ENCODE data around the gene TRIM39. TPM values are rescaled to one million over a fixed set of nuclear protein-coding genes. Genes with fewer than 3 reads are reported as not detected.

TRIM39 gene
- total RNA-seq (2011; cell fraction: chromatin; rRNA removed; ENCODE audit: low replicate concordance), result 32.1 and 33.3 TPM in 2 replicates
- total RNA-seq (2011; cell fraction: nucleolus; rRNA removed), result 19.3 and 21.2 TPM in 2 replicates
- total RNA-seq (2011; cell fraction: nucleoplasm; rRNA removed), result 21.7 and 22.1 TPM in 2 replicates
- 12.5 and 14.8 TPM in 2 replicates for total RNA-seq (2014; rRNA removed)
- 12.8 and 13.7 TPM in 2 replicates for total RNA-seq (2014; rRNA removed; fragmentation: Illumina TruSeq; extraction: Trizol)
- 10.2 TPM in 2 replicates for total RNA-seq (2015; rRNA removed; fragmentation: Illumina TruSeq; extraction: Trizol)
- total RNA-seq (2021), result 15.3 and 17.4 TPM in 2 replicates
- polyA plus RNA-seq (2011; rRNA removed), result 11.6 and 17.1 TPM in 2 replicates
- polyA plus RNA-seq (2011; cell fraction: cytosol; rRNA removed), result 9.0 and 10.0 TPM in 2 replicates
- polyA plus RNA-seq (2011; cell fraction: nucleus; rRNA removed), result 35.2 and 49.0 TPM in 2 replicates
- polyA plus RNA-seq (2012), result 10.5 and 11.9 TPM in 2 replicates
- polyA plus RNA-seq (2014; fragmentation: Illumina TruSeq; extraction: Trizol), result 17.6 and 17.7 TPM in 2 replicates
- 1 to 10 TPM; 5.6 to 5.8 TPM for polyA plus RNA-seq (2014; fragmentation: Nextera tagmentation; extraction: Ambion mirVana)
- polyA plus RNA-seq (2014; rRNA removed), result 17.2 and 18.4 TPM in 2 replicates
- 9.4 and 12.4 TPM in 2 replicates for polyA minus RNA-seq (2011; rRNA and poly(A)+ RNA removed)
- polyA minus RNA-seq (2011; cell fraction: cytosol; rRNA and poly(A)+ RNA removed), result 7.5 and 12.2 TPM in 2 replicates
- 16.7 and 20.2 TPM in 2 replicates for polyA minus RNA-seq (2011; cell fraction: nucleus; rRNA and poly(A)+ RNA removed)
- Bru-seq, nascent RNA, result percentile 81 among the genes with signal in this experiment
- BruChase-seq, experiment 1, labeled RNA remaining after a 2-hour chase, result percentile 78 among the genes with signal in this experiment
- BruChase-seq, experiment 2, labeled RNA remaining after a 6-hour chase, result percentile 81 among the genes with signal in this experiment
- long read RNA-seq, experiment 1, transcript TRIM39-202 (8 exons, 3,535 nt), result major isoform, 5 of 45 reads
- long read RNA-seq, experiment 1, partial matches to known transcripts, result 18 of 45 reads
- long read RNA-seq, experiment 1, other reads (novel, unspliced or antisense), result 17 of 45 reads
- long read RNA-seq, experiment 2, partial matches to known transcripts, result 5 of 16 reads
- long read RNA-seq, experiment 2, other reads (novel, unspliced or antisense), result 8 of 16 reads
- long read RNA-seq, experiment 3, partial matches to known transcripts, result 2 of 3 reads
- long read RNA-seq, experiment 3, other reads (novel, unspliced or antisense), result 0 of 3 reads

DNA sequence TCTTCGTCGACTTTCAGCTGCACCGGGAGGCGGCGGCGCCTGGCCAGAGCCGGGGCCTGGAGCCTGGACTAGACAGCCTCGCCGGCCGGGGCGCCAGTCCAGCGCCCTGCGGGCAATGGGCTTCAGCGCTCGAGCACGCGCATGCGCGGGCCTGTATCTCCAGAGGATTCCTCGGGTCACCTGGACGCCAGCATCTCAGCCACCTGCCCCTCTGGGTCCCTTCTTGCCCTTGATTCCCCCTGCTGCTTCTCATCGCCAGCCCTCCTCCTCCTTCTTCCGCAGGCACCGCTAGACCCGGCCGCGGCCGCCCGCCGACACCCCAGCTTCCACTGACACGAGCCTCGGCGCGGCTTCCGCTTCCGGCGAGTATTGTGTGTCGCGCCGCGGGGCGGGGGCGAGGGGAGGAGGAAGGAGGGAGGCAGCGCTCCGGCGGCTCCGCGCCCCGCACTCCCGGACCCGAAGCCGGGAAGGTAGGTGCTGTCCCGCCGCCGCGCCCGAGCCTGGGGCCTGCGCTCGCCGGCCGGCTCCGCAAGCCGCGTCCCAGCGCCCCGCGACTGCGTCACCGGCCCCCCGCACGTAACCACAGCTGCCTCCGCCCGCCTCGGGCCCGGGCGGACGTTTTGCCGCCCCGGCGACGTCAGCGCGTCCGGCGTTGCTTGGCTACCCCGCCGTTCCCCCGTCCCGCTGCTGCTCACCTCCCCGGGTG is at the start of gene TRIM39:
Gene TRIM39, plus strand, starts transcription at position 402 of the 706 bp plus-strand sequence. CDS start 2,391 bp downstream, outside the sequence.
- in situ Hi-C loops (cut with MboI), result no loop called here
- H3K79me2 ChIP-seq (ENCODE audit: control insufficient read depth, insufficient read depth, low read length), result peaks cover 63% of the 10 kb centered on the region
- TF ChIP-seq, protein P1, sequence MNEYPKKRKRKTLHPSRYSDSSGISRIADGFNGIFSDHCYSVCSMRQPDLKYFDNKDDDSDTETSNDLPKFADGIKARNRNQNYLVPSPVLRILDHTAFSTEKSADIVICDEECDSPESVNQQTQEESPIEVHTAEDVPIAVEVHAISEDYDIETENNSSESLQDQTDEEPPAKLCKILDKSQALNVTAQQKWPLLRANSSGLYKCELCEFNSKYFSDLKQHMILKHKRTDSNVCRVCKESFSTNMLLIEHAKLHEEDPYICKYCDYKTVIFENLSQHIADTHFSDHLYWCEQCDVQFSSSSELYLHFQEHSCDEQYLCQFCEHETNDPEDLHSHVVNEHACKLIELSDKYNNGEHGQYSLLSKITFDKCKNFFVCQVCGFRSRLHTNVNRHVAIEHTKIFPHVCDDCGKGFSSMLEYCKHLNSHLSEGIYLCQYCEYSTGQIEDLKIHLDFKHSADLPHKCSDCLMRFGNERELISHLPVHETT (CRISPR knock-in tag; conservative IDR thresholded peaks at IDR 0.05 in 1 of 2, IDR thresholded peaks at IDR 0.05 in 1 of 2), result peak in 1 of 2 experiments; percentile 93; a peak in 2 of 4 replicates
- TF ChIP-seq CAMTA2 (CRISPR knock-in tag; conservative IDR thresholded peaks at IDR 0.05) (peak; percentile 46; the same call in 1 of the 2 replicates), DMBX1 (CRISPR knock-in tag; IDR thresholded peaks at IDR 0.05; ENCODE audit: borderline replicate concordance) (no peak), SIN3A (IDR thresholded peaks at IDR 0.05; ENCODE audit: borderline replicate concordance in 2 of 2, control insufficient read depth in 1 of 2, low read depth in 2 of 2, low read length in 2 of 2) (peak in 1 of 2 experiments; percentile 98; a peak in 1 of 4 replicates), IRF2 (CRISPR knock-in tag; IDR thresholded peaks at IDR 0.05) (no peak), PHF20 (IDR thresholded peaks at IDR 0.05; ENCODE audit: partially characterized antibody) (peak; percentile 86), PML (IDR thresholded peaks at IDR 0.05; ENCODE audit: low read length) (peak; percentile 21; the same call in 1 of the 2 replicates), NBN (IDR thresholded peaks at IDR 0.05; ENCODE audit: low read depth) (peak; percentile 10; the same call in 1 of the 2 replicates), U2AF2 (optimal IDR thresholded peaks at IDR 0.05; ENCODE audit: low read depth, low read length) (no peak), ZNF311 (CRISPR knock-in tag; IDR thresholded peaks at IDR 0.05) (no peak)
- TF ChIP-seq, protein P2, sequence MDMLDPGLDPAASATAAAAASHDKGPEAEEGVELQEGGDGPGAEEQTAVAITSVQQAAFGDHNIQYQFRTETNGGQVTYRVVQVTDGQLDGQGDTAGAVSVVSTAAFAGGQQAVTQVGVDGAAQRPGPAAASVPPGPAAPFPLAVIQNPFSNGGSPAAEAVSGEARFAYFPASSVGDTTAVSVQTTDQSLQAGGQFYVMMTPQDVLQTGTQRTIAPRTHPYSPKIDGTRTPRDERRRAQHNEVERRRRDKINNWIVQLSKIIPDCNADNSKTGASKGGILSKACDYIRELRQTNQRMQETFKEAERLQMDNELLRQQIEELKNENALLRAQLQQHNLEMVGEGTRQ (CRISPR knock-in tag; IDR thresholded peaks at IDR 0.05), result 0 out of 2 replicates have a peak, but pooled peaks have one; percentile 14
- TF ChIP-seq, protein P3, sequence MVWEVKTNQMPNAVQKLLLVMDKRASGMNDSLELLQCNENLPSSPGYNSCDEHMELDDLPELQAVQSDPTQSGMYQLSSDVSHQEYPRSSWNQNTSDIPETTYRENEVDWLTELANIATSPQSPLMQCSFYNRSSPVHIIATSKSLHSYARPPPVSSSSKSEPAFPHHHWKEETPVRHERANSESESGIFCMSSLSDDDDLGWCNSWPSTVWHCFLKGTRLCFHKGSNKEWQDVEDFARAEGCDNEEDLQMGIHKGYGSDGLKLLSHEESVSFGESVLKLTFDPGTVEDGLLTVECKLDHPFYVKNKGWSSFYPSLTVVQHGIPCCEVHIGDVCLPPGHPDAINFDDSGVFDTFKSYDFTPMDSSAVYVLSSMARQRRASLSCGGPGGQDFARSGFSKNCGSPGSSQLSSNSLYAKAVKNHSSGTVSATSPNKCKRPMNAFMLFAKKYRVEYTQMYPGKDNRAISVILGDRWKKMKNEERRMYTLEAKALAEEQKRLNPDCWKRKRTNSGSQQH (CRISPR knock-in tag; IDR thresholded peaks at IDR 0.05), result peak; percentile 78; the same call in 1 of the 2 replicates

More for the DNA sequence above, at the start of gene TRIM39:
- no TSS peak for BruUV-seq (replicated peaks)
- POLR2A ChIA-PET, result interaction anchor here (0.7 to 2.7 kb wide), 15 partner anchors 9 to 549 kb away, joined by 3 to 18 read pairs (median 4); partner anchors contain the start of genes PPP1R11 and RPP21
- Histone ChIP-seq H3K9me1 (ENCODE audit: control insufficient read depth, insufficient read depth, low read length) (no peaks in the 10 kb centered on the region), H4K20me1 (replicated peaks; ENCODE audit: control insufficient read depth, insufficient read depth, low read length) (peaks cover 9% of the 10 kb centered on the region), H3K4me1 (replicated peaks in 1 of 2; ENCODE audit: control insufficient read depth in 2 of 2, insufficient read depth in 2 of 2, low read length in 2 of 2) (peaks cover 22 to 38% of the 10 kb centered on the region in 2 experiments), H3K9ac (ENCODE audit: insufficient read depth in 1 of 2, low read depth in 2 of 2, low read length in 2 of 2) (peak within 1 kb of the TSS; percentile 90 to 94), H3K36me3 (ENCODE audit: control insufficient read depth, insufficient read depth, low read length) (peaks cover 46% of the 10 kb centered on the region), H3K27me3 (ENCODE audit: control insufficient read depth in 2 of 2, insufficient read depth in 2 of 2, low read length in 2 of 2) (no peaks in the 10 kb centered on the region), H2AFZ (ENCODE audit: low read depth, low read length) (peak within 1 kb of the TSS; percentile 97), H3K27ac (ENCODE audit: extremely low read depth, low read depth, low read length) (peak within 1 kb of the TSS; percentile 92), H3K4me2 (ENCODE audit: insufficient read depth, low read length) (peak within 1 kb of the TSS; percentile 95), H3K9me3 (replicated peaks; ENCODE audit: control insufficient read depth, insufficient read depth, low read depth, low read length) (no peaks in the 10 kb centered on the region), H3K4me3 (peak within 1 kb of the TSS; percentile 84)
- CTCF ChIA-PET (ENCODE audit: low intra/inter-chr PET ratio), result no interaction called here
- FAIRE-seq, result no peak
- ATAC-seq, result peak; percentile 82
- intact Hi-C loops (cut with micrococcal nuclease), result loop anchor here (1.0 kb wide), 1 partner anchor 19 kb away; the partner anchor contains the start of gene RPP21
- DNase-seq (ENCODE audit: extremely low read depth in 1 of 4, low spot score in 3 of 4), result peak; percentile 91 to 94 (median 92)
- under 1% methylated on average over 76 of the region's 90 CpGs for WGBS (ENCODE audit: insufficient coverage, low coverage, missing lambda C conversion rate)
